T-helper 22 cell (primary cell): ENCODE data around the gene CCDC78.
A peak's percentile ranks its signal among the peaks of the same experiment; 100 is the strongest.
"Not testable (repeated sequence)": the region's sequence is repeated elsewhere in the genome, so short reads cannot be mapped to it uniquely, and the experiment has no call there.

Source experiments
- DNase-seq: peaks from one replicate; pipeline ENCODE4 v3.0.0-alpha.2; 2020; ENCODE audit warnings: low read depth

The CCDC78 gene

DNA sequence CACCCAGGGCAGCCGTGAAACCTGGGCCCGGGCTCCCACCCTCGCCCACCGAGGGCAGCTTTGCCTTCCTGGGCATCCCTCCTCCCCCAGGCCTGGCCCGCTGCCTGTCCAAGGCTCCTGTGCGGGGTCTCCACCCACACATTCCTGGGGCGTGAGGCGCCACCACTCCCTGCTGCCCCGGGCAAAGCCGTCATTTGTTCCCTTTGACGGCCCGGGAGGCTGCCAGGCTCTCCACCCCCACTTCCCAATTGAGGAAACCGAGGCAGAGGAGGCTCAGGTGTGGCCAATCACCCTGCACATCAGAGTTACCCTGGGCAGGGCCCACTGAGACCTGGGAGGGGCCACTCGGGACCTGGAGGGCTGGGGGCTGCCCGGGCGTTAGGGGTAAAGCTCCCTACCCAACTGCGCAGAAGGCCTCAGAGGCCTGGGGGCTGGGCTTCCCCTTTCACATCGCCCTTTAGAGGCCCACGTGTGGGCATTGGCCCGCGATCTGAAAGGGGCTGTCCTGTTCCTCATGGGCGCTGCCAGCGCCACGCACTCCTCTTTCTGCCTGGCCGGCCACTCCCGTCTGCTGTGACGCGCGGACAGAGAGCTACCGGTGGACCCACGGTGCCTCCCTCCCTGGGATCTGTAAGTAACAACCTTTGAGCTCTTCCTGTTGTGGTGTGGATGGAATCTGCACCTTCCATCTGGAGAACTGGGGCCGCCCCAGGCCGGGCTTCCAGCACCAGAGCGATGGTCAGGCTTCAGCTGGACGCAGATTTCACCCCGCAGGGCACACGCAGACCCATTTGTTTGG lies 34.5 kb upstream of the CCDC78 start, which contains the start of gene MSLN:
Gene MSLN, plus strand, starts transcription at position 190 of the 799 bp plus-strand sequence. CDS start 1,947 bp downstream, outside the sequence.
- no peak for DNase-seq

DNA sequence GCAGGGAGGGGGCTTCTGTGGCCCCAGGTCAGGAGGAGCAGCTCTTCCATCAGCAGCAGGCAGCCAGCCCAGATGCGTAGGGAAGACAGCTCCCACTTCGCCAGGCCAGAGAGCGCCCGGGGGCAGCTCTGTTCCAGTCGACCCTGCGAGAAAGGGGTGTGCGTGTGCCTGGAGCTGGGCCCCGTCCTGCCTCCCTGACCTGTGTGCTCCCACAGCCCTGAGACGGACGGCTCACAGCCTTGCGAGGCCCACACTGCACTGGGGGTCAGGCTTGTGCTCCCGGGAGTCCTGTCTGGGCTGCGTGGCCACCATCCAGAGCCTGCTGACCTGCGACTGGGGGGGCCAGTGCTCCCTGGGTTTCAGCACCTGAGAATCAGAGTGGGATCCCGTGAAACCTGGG lies 33.8 kb upstream of the CCDC78 start:
- DNase-seq: no peak

DNA sequence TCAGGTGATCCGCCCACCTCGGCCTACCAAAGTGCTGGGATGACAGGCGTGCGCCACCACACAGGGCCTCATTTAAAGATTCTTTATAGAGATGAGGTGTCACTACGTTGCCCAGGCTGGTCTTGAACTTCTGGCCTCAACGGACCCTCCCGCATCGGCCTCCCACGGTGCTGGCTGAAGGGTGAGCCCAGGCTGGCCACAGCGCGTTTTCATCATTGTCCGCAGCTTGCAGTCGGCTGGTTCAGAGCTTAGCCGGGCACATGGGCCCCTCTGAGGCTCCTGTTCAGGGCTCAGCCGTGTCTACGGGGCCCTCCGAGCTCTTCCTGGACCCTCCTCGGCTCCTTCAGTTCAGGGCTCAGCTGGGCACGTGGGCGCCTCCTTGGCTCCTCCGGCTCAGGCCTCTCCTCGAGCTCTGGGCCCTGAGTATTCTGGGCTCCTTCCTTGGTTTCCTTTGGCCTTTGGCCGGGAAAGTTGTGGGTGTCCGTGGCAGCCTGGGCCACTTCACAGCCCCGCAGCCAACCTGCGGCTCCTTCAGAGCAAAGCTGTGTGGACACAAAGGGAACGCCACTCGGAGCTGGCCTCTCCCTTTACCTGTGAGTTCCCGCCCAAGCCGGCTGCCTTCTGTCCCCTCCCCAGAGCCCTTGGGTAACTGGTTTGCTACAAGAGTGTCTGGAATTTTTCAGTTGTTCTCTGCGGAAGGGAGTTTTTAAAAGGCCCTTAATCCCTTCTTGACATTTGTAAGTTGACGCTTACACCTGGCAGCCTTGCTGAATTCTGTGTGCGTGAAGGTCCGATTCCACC lies 33.1 kb upstream of the CCDC78 start:
- DNase-seq: no peak

DNA sequence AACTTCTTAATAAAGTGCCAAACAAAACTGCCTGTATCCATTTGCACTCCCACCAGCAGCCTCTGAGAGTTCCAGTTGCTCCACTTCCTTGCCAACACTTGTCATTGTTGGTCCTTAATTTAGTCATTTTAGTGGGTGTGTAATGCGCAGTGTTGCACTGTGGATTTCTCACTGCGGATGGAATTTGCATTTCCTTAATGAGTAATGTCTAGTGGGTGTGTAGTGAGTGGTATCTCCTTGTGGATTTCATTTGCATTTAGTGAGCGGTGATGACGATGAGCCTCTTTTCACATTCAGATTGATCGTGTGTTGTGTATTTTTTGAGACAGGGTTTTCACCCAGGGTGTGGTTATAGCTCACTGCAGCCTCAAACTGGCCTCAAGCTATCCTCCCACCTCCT lies 30.2 kb upstream of the CCDC78 start:
- DNase-seq: no peak

DNA sequence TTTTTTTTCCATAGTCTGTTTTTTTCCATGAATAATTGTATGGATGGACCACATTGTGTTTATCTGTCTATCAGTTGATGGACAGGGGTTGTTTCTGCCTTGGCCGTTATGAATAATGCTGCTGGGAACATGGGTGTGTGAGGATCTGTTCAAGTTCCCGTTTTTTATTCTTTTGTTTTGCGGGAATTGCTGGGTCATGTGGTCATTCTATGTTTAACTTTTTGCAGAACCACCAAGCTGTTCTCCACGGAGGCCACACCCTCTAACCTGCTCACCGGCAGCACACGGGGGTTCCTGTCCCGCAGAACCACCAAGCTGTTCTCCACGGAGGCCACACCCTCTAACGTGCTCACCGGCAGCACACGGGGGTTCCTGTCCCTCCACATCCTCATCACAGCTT lies 28.4 kb upstream of the CCDC78 start:
- DNase-seq: no peak

DNA sequence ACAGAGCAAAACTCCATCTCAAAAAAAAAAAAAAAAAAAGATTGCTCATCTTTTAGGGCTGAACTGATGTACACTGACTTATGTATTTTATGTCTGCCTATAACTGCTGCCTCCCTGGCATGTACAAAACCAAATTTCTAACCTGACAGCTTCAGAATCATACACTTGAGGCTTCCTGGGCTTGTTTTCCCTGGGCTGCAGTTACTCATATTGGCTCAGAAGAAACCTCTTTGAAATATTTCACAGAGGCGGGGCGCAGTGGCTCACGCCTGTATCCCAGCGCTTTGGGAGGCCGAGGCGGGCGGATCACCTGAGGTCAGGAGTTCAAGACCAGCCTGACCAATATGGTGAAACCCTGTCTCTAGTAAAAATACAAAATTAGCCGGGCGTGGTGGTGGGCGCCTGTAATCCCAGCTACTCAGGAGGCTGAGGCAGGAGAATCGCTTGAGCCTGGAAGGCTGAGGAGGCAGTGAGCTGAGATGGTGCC lies 27.9 kb upstream of the CCDC78 start:
- DNase-seq: not testable (repeated sequence)

DNA sequence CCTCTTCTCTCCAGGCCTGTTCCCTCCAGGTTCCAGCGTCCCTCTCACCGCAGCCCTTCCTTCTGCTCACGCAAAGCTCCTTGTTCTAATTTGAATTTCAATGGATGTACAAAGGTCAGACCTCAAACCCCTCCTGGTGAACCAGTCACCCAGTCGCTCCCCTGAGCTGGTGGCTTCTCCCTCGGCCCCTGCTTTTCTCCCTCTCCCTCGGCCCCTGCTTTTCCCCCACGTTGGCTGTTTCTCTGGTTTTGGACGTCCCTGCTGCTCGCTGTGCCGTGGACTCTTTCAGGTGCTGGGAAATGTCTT lies 25.7 kb upstream of the CCDC78 start:
- DNase-seq: no peak

DNA sequence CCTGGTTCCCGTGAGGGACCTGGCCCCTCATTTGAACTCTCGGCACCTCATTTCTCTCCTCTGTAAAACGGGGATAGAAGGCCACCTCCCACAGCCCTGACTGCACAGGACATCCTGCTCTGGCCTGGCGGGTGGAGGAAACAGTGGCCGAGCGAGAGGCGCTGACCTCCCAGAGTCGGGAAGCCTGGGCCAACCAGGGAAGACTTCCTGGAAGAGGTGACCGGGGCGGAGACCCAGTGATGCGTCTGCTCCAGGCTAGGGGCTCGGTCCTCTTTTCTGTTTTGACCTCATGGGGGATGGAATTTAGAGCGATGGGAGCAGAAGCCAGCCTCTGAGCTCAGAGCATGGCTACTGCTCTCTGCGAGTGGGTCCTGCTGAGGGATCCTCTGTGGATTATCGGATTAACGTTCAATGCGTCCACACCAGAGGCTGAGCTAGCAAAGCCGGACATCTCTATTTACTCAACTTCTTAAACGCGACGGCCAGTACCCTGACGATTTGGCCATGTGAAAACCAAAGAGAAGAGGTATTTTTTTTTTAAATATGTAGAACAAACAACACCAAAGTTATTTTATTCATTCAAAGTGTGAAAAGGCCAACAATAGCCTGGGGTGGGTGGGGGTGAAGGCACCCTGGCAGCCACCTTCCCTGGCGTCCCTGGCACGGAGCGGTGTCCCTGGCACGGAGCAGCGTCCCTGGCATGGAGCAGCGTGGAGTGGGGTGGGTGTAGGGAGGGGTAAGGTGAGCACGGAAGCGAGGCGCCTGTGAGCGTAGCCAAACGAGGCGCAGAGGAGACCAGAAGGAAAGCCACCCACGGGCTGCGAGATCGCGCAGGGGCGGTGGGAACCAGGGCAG lies 25.1 kb upstream of the CCDC78 start:
- DNase-seq: no peak

DNA sequence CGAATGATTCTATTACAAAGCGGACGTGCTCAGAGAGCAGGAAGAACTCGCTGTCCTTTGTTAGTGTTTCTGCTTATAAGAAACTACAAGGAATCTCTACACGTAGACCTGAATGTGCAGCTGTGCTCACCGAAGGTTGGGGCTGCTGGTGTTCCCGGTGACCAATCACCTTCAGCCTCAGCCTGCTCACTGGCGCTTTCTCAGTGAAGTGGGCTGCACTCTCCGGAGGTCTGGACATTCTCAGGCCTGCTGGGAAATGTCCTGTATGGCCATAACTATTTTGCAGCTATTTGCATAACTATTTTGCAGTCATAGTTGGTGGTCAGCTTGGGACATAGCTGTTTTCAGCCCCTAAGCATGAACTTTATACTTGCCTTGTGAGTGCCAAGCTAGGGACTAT lies 24.2 kb upstream of the CCDC78 start:
- no peak for DNase-seq

DNA sequence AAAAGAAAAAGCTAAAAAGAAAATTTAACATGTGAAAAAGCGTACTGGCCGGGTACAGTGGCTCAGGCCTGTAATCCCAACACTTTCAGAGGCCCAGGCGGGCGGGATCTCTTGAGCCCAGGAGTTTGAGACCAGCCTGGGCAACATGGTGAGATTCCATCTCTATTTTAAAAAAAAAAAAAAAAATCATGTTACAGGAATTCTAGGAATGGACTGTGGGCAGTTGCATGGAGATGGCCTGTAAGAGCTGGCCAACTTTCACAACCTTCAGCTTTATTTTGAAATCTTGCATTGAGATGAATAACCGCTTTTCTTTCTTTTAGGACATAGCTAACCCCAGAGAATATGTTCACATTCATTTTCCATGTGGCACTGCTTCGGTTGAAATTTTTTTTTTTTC lies 22.8 kb upstream of the CCDC78 start:
- DNase-seq: no peak

DNA sequence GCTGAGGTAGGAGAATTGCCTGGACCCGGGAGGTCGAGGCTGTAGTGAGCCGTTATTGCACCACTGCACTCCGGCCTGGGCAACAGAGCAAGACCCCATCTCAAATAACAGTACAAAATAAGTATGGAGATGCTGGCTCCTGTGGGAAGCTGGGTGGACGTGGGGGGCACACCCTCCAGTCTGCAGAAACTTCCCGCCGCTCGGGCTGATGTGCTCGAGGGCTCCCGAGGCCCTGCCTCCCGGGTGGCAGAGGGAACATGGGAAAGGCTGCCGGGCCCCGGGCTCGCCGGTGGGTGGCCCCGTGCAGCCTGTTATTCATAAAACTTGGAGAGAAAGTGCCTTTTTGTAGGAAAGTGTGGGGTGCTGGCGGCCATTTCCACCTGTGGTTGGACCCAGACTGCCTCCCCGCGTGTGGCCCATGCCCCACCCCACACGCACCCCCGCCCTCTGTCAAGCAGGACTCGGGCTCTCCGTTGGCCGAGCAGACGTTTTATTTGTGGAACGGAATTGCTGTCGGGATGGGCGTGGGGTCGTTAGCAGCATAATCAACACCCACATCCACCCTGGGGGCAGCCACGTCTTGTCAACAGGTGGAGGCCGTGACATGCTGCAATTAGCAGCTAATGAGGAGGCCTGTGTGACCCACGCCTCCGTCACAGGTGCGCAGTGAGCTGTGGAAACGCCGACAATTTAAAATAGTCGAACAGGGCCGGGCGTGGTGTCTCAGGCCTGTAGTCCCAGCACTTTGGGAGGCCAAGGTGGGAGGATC lies 21.9 kb upstream of the CCDC78 start:
- DNase-seq: no peak

DNA sequence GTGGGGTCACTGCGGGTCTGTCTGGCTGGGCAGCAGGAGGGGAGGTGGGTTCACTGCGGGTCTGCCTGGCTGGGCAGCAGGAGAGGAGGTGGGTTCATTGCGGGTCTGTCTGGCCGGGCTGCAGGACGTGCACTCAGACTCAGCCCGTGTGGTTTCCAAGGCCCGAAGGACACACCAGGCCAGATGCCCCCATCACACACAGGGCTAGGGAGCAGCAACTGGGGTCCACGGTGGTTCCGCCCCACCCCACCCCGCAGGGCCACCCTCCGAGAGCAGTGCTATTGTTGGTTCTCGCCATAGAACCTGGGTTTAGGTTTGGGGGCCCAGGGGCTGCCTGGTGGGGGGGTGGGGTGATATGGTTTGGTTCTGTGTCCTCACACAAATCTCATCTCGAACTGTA lies 20.4 kb upstream of the CCDC78 start:
- DNase-seq: no peak

DNA sequence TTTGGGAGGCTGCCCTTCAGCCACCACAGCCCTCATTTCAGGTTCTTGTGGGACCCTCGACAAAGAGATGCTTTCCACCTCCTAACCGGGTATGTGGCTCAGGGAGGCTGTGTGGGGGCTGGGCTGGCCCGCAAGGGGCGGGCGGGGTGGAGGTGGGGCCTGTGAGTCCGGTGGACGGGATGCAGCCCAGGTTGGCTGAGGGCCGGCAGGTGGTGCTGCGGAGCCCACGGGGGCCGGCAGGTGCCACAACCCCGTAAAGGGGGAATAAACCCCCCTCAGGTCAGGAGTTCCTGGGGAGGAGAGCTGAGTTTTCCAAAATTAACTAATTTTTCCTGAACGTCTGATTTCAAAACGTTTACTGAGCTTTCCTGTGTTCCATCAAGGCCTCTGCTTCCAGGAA lies 19.5 kb upstream of the CCDC78 start:
- no peak for DNase-seq

DNA sequence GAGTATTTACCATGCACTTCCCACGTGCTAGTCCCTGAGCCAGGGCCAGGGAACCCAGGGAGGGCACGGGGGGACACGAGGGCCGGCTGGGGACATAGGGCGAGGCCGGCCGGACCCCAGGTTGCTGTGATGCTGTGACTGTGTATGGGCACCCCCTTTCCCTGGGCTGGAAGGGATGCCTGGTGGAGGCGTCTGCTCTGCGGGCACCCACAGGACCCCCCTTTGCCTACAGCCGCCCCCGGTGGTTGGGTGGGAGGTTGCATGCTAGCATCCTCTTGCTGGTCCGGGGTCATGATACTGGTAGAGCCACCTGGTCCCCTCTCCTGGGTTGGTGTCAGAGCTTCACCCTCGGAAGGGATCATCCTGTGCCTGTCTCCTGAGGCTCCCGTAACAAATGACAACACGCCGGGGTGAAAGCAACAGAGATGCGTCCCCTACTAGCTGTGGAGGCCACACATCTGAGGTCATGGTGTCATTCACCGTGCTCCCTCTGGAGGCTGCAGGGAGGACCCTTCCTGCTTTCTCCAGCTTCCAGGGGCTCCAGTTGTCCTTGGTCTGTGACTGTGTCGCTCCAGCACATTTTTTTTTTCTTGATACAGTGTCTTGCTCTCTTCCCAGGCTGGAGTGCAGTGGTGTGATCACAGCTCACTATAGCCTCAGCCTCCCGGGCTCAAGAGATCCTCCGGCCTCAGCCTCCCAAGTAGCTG lies 17.7 kb upstream of the CCDC78 start:
- DNase-seq: no peak

DNA sequence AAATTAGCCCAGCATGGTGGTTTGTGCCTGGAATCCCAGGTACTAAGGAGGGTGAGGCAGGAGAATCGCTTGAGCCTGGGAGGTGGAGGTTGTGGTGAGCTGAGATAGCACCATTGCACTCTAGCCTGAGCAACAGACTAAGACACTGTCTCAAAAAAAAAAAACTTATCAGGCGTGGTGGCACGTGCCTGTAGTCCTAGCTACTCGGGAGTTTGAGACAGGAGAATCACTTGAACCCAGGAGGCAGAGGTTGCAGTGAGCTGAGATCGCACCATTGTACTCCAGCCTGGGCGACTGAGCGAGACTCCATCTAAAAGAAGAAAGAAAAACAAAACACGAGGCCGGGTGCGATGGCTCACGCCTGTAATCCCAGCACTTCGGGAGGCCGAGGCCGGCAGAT lies 16.7 kb upstream of the CCDC78 start:
- DNase-seq: not testable (repeated sequence)

DNA sequence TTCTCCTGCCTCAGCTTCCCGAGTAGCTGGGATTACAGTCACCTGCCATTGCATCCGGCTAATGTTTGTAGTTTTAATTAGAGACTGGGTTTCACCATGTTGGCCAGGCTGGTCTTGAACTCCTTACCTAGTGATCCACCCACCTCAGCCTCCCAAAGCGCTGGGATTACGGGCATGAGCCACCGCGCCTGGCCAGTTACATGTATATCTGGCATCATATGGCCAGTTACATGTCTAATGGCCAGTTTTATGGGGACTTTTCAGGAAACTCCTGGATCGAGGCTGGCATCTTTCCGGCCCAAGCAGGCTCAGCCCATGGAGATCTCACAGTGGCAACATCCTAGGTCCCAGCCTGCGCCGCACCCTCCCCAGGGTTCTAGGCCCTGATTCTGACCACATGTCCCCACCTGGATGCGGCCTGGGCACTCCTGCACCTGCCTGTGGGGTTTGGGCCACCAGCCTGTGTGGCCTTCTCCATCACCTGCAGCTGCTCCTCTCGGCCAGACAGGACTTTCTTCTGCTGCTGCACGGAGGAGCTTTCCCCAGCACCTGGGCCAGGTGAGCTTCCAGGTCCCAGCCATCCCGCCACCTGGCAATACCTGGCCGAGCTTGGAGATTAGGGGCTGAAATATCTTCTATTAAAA lies 15.9 kb upstream of the CCDC78 start:
- DNase-seq: no peak

DNA sequence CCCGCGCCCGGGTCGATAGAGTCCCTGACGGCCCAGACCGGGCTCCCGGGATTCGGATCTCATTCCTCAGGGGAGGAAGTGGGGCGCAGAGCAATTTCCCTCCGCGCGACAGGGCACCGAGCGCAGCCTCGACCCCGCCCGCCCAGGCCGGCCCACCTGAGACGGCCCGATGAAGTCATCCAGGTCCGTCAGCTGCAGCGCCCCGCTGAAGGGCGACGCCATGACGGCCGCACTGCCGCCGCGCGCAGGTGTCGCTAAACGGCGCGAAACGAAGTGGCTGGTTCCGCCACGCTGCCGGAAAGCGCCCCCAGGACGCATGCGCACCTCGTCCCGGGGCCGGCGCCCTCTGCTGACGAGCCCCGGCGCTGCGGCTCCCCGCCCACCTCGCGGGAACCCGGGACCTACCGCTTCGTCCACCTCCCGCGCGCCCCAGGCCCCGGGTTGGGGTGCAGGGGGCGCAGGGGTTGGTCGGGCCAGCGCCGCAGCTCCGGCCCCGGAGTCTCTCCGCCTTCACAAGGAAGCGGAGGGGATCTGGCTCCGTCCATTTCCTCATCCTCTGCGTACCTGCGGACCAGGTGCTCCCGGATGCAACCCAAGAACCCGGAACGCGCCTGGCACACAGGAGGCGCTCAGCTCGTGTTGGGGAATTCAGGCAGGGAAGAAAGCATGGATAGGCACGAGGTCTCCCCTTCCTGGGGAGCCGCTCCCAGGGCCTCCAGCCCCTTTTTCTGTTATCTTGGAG lies 14.7 kb upstream of the CCDC78 start, which contains the start of gene CIAO3:
Gene CIAO3, minus strand, starts transcription at position 234 of the 742 bp plus-strand sequence. Its CDS starts 12 bp downstream, at position 222.
- peak; percentile 81 for DNase-seq

DNA sequence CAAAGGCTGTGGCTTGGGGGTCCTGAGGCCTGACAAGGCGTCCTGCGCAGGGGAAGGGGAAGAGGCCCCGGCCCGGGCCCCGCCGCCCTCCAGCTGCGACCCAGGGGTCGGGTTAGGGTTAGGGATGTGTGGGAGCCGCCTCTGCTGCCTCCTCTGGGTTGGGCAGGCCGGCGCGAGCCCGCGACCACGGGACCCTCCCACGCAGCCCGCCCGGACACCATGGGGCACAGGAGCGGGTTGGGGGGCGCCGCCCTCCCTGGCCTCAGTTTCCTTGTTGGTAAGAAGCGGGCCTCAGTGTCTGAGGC lies 14.2 kb upstream of the CCDC78 start:
- no peak for DNase-seq

DNA sequence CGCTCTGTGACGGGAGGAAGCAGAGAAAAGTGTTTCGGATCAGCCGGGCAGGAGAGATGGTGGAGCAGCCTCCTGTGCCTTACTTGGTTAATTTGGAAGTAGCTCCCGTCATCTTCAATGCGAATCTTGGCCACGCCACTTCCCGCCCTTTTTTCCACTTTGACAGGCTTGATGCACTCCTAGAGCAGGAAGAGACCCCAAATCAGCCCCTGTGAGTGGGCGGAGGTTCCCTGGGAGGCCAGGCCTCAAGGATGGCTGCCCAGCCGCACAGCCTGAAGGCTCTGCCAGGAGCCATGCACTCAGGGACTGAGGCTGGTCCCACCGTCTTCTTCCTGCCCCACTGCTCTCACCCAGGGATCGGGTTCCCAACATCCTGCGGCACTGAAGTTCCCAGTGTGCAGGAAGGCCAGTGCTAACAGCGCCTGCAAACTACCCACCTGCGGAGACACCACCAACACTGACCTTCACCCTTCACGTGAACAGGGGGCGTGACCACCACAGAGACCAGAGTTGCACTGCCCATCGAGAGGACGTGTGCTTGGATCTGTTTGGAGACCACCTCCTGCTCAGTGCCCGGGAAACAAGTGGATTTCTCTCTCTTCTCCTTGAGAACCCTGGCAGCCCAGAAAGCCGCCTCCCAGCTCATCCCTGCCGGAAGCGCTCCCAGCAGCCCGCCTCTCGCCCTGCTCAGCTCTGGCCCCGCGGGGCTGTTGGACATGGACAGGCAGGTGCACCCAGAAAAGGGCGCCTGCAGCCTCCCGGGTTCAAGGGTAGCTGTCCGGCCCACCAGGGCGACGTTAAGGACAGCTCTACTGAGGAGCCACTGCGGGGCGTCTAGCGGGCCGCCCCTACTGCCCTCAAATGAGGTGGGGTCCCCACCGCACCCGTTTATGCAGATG lies 13.6 kb upstream of the CCDC78 start:
- DNase-seq: no peak
